ENCODE data around the gene ZNF614.
"Not testable (repeated sequence)": the region's sequence is repeated elsewhere in the genome, so short reads cannot be mapped to it uniquely, and the experiment has no call there.

ZNF614 gene

GRCh38 chr19:52028027-52028779 is at the start of gene ZNF614:
TSS of gene ZNF614 (minus strand) at chr19:52028379. CDS start at chr19:52025745, 2,634 bp downstream.
- peak; percentile 88 for DNase-seq

- DNase-seq: no peak
Observed at GRCh38 chr19:52070496-52070895, 42.3 kb upstream of the ZNF614 start.

- DNase-seq: no peak
Observed at GRCh38 chr19:52069653-52070052, 41.5 kb upstream of the ZNF614 start.

GRCh38 chr19:52066258-52066863 is 38.2 kb upstream of the ZNF614 start:
- DNase-seq: no peak

- no peak for DNase-seq
Observed at GRCh38 chr19:52065399-52065798, 37.2 kb upstream of the ZNF614 start.

GRCh38 chr19:52056480-52056879 is 28.3 kb upstream of the ZNF614 start:
- DNase-seq: not testable (repeated sequence)

- not testable (repeated sequence) for DNase-seq
Observed at GRCh38 chr19:52051736-52052135, 23.6 kb upstream of the ZNF614 start.

- DNase-seq: peak; percentile 83
Observed at GRCh38 chr19:52048555-52049501, 20.6 kb upstream of the ZNF614 start, which contains the start of gene ZNF432. TSS of gene ZNF432 (minus strand) at chr19:52048838. CDS start at chr19:52046868, 1,970 bp downstream.

GRCh38 chr19:52039169-52039568 is 11.0 kb upstream of the ZNF614 start:
- no peak for DNase-seq

GRCh38 chr19:52034051-52034728 is 6.0 kb upstream of the ZNF614 start:
- DNase-seq: no peak

- DNase-seq: no peak
Observed at GRCh38 chr19:52028780-52029123, 573 bp upstream of the ZNF614 start.

GRCh38 chr19:52026255-52026990 is 1.8 kb downstream of the ZNF614 start:
- DNase-seq: not testable (repeated sequence)

GRCh38 chr19:52024478-52024877 is 3.7 kb downstream of the ZNF614 start:
- DNase-seq: not testable (repeated sequence)

- DNase-seq: no peak
Observed at GRCh38 chr19:52022193-52022592, 6.0 kb downstream of the ZNF614 start.

- no peak for DNase-seq
Observed at GRCh38 chr19:52020506-52020905, 7.7 kb downstream of the ZNF614 start.

- DNase-seq: no peak
Observed at GRCh38 chr19:52010674-52011073, 17.5 kb downstream of the ZNF614 start.

- peak; percentile 87 for DNase-seq
Observed at GRCh38 chr19:52007806-52008557, 20.2 kb downstream of the ZNF614 start, which contains the start of gene ZNF615. TSS of gene ZNF615 (minus strand) at chr19:52008211. CDS start at chr19:52003711, 4,500 bp downstream.

- DNase-seq: no peak
Observed at GRCh38 chr19:52007451-52007805, 20.8 kb downstream of the ZNF614 start.

GRCh38 chr19:51994048-51994644 is 34.0 kb downstream of the ZNF614 start:
- DNase-seq: no peak

GRCh38 chr19:51993422-51993821 is 34.8 kb downstream of the ZNF614 start:
- no peak for DNase-seq

Data from activated CD8-positive, alpha-beta memory T cell treated with anti-CD3 and anti-CD28 coated beads, Interleukin-2, amount 50 U/mL, for 4 hours (primary cell).